GM18517 (cell line): Measurements from ENCODE around the gene SLC16A4.
"Not testable (repeated sequence)": the region's sequence is repeated elsewhere in the genome, so short reads cannot be mapped to it uniquely, and the experiment has no call there.

Experiments used
- ATAC-seq: cut with Tn5 transposase; IDR thresholded peaks from one replicate; pipeline ENCODE4 v1.9.1; 2021; ENCODE audit warnings: mild to moderate bottlenecking, moderate library complexity; ENCODE audit not compliant: unreplicated experiment

Gene SLC16A4

DNA sequence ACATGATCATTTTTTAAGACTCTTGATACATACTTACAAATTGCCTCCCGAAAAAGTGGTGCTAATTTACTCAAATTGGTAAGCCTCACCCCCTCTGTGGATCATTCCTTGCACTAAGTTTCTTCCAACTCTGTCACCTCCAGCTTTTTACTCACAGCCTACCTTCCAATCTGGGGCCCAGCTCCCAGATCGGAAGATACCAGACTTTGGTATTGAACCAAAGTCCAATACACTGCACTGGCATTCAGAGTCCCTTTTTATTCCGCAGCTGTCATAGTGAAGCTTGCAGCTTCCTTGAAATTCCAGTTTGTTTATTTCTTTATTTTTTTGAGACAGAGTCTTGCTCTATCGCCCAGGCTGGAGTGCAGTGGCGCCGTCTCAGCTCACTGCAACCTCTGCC, 18.5 kb upstream of the SLC16A4 start:
- ATAC-seq, result no peak

GRCh38 chr1:110408488-110408887, 17.7 kb upstream of the SLC16A4 start:
- no peak for ATAC-seq

GRCh38 chr1:110407260-110408210, 16.7 kb upstream of the SLC16A4 start, which contains the start of gene LAMTOR5:
TSS of gene LAMTOR5 (minus strand) at chr1:110407694. CDS start at chr1:110407620, 74 bp downstream.
- ATAC-seq, result peak; percentile 85

DNA sequence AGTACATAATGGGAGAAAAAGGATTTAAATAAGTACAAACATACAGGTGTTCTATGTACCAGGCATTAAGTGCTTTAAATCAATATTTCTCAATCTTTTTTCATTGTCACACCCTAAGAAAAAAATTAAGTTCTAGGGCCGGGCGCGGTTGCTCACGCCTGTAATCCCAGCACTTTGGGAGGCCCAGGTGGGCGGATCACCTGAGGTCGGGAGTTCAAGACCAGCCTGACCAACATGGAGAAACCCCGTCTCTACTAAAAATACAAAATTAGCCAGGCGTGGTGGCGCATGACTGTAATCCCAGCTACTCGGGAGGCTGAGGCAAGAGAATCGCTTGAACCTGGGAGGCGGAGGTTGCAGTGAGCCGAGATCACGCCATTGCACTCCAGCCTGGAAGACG, 15.6 kb upstream of the SLC16A4 start:
- not testable (repeated sequence) for ATAC-seq

GRCh38 chr1:110404401-110404800, 13.6 kb upstream of the SLC16A4 start:
- ATAC-seq, result no peak

DNA sequence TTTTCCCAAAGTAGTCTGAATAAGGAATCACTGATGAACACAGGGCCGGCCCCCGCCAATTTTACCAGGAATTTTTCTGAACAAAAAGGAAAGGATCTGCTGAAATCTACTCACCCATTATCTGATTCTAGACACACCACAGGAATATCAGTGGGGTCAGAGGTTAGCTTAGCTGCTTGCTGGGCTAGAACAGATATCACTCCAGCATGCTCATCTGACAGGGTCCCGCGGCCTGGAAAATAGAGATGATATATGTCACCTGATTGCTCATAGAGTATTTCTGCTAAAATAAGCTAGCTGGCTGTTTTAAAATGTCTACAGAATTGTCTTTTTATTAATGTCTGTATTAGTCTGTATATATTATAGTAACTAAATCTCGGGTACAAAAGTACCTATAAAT, 13.0 kb upstream of the SLC16A4 start:
- no peak for ATAC-seq

- not testable (repeated sequence) for ATAC-seq
Observed at GRCh38 chr1:110396259-110396958, 5.6 kb upstream of the SLC16A4 start.

DNA sequence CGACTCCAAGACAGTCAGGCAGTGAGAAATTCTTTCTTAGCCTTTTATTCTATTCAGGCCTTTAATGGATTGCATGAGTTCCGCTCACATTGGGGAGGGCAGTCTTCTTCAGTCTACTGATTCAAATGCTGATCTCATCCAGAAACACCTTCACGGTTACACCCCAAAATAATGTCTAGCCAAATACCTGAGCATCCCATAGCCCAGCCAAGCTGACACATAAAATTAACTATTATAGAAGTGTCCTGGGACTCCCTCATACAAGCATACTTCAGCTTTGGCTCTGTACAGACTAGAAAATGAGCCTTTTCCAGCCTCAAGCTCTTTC, 3.6 kb upstream of the SLC16A4 start:
- no peak for ATAC-seq

DNA sequence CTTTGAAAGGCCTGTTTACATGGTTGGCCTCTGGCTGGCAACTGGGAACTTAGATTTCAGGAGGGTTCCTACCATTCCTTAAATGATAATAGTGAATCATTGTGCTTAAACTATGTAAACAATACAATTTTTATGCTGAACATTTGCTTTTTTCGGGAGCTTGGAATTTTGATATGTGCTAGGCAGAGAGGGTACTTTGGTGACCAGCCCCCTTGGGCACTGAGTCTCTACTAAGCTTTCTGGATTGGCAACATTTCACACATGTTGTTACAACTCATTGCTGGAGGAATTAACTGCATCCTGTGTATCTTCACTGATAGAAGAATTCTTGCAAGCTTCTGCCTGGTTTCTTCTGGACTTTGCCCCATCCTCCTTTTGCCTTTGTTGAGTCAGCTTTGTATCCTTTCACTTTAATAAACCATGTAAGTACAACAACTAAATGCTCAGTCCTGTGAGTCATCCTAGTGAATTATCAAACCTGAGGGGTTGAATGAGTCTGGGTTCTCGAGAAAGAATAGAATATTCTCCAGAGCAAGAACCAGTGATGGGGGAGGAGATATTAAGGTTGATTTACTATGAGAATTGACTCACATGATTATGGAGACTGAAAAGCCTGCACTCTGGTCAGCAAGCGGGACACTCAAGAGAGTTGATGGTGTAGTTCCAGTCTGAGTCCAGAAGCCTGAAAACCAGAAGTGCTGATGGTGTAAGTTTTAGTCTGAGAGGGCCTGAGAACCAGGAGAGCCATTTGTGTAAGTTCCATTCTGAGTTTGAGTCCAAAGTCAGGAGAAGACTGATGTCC, 3.1 kb upstream of the SLC16A4 start:
- ATAC-seq, result no peak

- no peak for ATAC-seq
Observed at GRCh38 chr1:110393286-110393685, 2.5 kb upstream of the SLC16A4 start.

DNA sequence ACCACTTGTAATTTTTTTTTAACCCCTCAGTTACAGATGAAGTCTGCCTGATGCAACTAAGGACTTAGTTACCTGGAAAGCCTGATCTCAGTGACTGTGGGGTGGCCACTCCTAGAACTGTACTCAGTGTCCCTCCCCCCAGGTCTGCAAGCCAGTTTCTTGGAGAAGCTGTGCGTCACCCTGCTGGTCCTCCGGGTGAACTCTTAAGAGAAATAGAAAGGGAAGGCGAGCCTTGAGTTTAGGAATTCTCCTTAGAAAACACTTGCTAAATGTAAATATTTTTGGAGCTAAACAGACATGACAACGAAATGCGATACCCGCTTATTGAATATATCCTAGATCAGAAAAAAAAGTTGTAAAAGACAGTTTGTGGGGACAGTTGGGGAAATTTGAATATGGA, 730 bp downstream of the SLC16A4 start:
- no peak for ATAC-seq

DNA sequence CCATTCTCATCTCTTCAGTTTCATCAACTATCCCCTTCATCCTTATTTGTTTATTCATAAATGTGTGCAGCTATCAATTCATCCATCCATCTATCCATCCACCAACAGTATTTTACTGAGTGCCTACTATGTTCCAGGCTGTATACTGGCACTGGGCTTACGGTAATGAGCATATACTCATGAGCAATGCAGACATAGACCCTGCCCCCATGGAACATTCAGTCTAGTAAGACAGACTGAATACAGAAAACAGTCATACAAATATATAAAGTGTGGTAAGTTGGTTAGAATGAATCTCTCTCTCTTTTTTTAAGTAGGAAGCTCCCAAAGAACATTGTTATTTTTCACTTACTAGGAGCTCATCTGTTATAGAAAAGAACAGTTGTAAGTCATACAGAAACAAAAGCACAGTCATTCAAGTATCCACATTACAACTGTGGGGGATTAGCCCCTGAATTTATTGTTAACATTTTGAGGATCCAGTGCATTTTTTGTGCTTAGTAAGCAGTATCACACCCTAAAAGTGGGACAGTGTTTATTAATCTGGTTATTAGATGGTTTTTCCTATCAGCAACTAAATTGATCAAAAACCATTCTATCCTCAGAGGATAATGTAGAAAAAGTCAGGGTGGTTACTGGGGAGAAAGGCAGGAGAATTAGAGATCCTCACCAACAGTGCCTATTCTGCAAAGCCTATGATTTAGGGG, 3.6 kb downstream of the SLC16A4 start:
- no peak for ATAC-seq

GRCh38 chr1:110385369-110385768, 5.5 kb downstream of the SLC16A4 start:
- no peak for ATAC-seq

DNA sequence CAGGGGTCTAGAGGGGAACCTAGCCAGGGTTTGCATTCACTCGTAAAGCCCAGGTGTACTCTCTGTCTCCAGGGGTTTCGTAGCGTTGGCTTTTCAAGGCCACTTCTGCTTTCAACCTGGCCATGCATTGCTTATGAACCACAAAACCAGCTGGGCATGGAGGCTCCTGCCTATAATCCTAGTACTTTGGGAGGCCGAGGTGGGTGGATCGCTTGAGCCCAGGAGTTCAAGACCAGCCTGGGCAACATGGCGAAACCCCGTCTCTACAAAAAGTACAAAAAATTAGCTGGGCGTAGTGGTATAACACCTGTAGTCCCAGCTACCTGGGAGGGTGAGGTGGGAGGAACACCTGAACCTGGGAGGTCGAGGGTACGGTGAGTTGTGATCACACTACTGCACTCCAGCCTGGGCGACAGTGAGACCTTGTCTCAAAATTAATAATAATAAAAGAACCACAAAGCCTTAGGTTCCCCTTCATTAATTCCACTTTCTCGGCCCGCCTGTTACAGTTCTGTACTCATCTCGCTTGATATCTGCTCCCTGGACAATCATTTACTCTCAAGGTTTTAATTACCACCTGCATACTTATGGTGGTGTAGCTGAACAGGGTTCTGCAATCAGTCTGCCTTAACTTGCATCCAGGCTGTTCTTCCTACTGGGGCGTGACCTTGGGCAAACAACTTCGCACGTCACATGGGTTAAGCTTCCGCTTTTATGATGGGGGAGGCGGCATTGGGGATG, 6.1 kb downstream of the SLC16A4 start:
- peak; percentile 51 for ATAC-seq

DNA sequence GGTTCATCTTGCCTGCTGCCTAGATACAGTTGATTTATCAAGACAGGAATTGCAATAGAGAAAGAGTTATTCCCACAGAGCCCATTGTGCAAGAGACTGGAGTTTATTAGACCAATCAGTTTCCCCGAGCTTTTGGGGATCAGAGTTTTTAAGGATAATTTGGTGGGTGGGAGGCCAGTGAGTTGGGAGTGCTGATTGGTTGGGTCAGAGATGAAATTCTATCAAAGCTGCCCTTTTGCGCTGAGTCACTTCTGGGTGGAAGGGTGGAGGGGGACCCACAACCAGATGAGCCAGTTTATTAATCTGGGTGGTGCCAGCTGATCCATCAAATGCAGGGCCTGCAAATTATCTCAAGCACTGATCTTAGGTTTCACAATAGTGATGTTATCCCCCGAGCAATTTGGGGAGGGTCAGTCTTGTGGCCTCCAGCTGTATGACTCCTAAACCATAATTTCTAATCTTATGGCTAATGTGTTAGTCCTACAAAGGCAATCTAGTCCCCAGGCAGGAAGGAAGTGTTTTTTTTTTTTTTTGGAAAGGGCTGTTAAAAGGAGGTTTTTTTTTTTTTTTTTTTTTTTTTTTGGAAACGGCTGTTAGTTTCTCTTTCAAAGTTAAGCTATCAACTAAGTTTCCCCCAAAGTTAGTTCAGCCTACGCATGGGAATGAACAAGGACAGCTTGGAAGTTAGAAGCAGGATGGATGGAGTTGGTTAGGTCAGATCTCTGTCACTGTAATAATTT, 7.4 kb downstream of the SLC16A4 start:
- ATAC-seq, result no peak

DNA sequence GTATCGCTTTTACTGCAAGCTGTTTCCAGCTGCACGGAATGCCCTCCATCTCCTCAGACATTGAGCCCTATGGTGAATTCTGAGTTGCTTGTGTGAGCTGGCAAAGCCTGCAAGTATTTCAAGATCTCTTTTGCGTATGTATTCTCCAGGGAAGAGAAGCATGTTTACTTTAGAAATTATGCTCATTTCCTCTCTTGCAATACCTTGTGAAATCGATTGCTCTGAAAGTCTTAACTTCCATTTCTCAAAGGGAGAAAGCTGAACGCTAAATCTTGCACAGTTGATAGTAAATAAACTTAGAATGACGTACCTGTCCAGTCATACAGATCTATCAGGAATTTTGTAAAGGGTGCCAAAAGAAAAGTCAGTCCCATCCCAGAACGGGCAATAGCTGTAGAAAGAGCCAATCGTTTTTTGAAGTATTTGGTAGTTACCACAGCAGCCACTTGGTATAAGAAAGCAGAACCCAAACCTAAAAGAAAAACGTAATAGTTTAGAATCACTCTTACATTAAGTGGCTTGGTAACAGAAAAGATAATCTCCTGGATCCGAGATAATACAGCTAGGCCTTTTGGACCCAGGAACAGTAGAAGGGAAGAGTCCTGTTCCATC, 10.0 kb downstream of the SLC16A4 start:
- ATAC-seq, result no peak

GRCh38 chr1:110375490-110375889, 15.3 kb downstream of the SLC16A4 start:
- ATAC-seq, result no peak

DNA sequence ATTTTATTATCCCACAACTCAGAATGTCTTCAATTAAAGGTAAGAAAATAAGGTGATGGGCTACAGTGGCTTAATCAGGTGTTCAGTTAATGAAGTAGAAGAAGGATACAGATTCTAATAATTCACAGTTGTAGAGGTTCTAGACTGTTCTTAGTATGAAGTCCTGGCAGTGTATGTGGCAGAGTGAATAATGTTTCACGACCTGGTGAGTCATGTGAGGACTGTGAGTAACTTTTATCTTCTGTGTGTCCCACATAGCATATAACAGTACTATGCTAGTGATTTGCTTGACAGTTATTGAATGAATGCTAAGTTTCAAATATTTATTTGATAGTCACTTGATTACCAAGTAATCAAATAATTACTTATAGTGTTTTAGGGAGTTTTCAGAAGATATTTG, 20.0 kb downstream of the SLC16A4 start:
- no peak for ATAC-seq

DNA sequence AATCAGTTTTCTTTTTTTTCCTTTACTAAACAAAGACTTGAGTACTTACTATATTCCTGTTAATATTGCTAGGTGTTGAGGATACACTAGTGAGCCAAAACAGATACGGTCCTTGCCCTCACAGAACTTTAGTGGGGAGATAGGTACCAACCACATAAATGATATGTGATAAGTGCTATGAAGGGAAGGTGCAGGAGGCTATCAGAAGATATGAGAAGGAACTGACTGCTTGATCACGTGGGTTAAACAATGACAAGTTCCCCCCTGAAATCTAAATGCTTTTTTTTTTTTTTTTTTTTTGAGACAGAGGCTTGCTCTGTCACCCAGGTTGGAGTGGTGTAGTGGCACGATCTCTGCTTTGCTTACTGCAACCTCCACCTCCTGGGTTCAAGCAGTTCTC, 26.6 kb downstream of the SLC16A4 start:
- ATAC-seq, result no peak
